GM12878 (cell line): ENCODE data around the gene SLC29A1.

ENCODE experiments used
- CTCF ChIP-seq, 3 experiments: IDR thresholded peaks in 2 of 3; conservative IDR thresholded peaks in 1 of 3; 2 replicates each; pipeline ENCODE4 v1.5.1; 2011; ENCODE audit warnings: low read depth in 3 of 3, low read length in 3 of 3, mild to moderate bottlenecking in 3 of 3, control low read depth in 2 of 3, moderate library complexity in 2 of 3, inconsistent platforms in 1 of 3, mixed read lengths in 1 of 3; ENCODE audit not compliant: control insufficient read depth in 2 of 3, insufficient read depth in 1 of 3; ENCODE audit errors: extremely low read depth in 1 of 3
- ETV6 ChIP-seq, 2 experiments: fragments of 450-650 bp in 1 of 2; IDR thresholded peaks in 1 of 2; conservative IDR thresholded peaks in 1 of 2; 2 replicates each; pipeline ENCODE4 v1.6.1; 2014; ENCODE audit warnings: antibody characterized with exemption in 1 of 2, borderline replicate concordance in 1 of 2, low read depth in 1 of 2, mild to moderate bottlenecking in 1 of 2, moderate library complexity in 1 of 2
- EZH2 ChIP-seq: IDR thresholded peaks from 2 replicates; pipeline ENCODE4 v1.6.1; 2012; ENCODE audit warnings: low read depth, mild to moderate bottlenecking, control low read depth, inconsistent platforms, low read length, borderline replicate concordance; ENCODE audit not compliant: control insufficient read depth
- GABPA ChIP-seq: IDR thresholded peaks from 2 replicates; pipeline ENCODE4 v1.6.1; 2014; ENCODE audit warnings: antibody characterized with exemption, low read depth, mild to moderate bottlenecking, inconsistent platforms
- JUNB ChIP-seq: IDR thresholded peaks from 2 replicates; pipeline ENCODE4 v1.6.1; 2016; ENCODE audit warnings: antibody characterized with exemption, mild to moderate bottlenecking
- MAX ChIP-seq: IDR thresholded peaks from 2 replicates; pipeline ENCODE4 v1.6.1; 2012; ENCODE audit warnings: low read depth, low read length, improper control_type of control experiment
- NR2C2 ChIP-seq: IDR thresholded peaks from 2 replicates; pipeline ENCODE4 v1.6.1; 2011; ENCODE audit warnings: borderline replicate concordance, low read depth; ENCODE audit not compliant: control insufficient read depth, insufficient read length
- USF2 ChIP-seq: IDR thresholded peaks from 2 replicates; pipeline ENCODE4 v1.6.1; 2011; ENCODE audit warnings: low read depth, low read length, improper control_type of control experiment, borderline replicate concordance
- YY1 ChIP-seq: IDR thresholded peaks from 2 replicates; pipeline ENCODE4 v1.6.1; 2011; ENCODE audit warnings: low read depth, mild to moderate bottlenecking, low read length
- ZBTB33 ChIP-seq: fragments of 450-650 bp; IDR thresholded peaks from 2 replicates; pipeline ENCODE4 v1.6.1; 2017; ENCODE audit warnings: mild to moderate bottlenecking
- ZNF24 ChIP-seq: fragments of 450-650 bp; IDR thresholded peaks from 2 replicates; pipeline ENCODE4 v1.6.1; 2017; ENCODE audit warnings: antibody characterized with exemption, mild to moderate bottlenecking

GRCh38 chr6:44243345-44243744 is 19.9 kb downstream of the SLC29A1 start:
- TF ChIP-seq CTCF (IDR thresholded peaks at IDR 0.05 in 2 of 3, conservative IDR thresholded peaks at IDR 0.05 in 1 of 3; ENCODE audit: control insufficient read depth in 2 of 3, extremely low read depth in 1 of 3, insufficient read depth in 1 of 3, low read depth in 3 of 3, low read length in 3 of 3) (no peak), MAX (no peak), NR2C2 (no peak), ZBTB33 (no peak), EZH2 (no peak), JUNB (no peak), GABPA (no peak), YY1 (no peak), ETV6 (conservative IDR thresholded peaks at IDR 0.05 in 1 of 2, IDR thresholded peaks at IDR 0.05 in 1 of 2; ENCODE audit: borderline replicate concordance in 1 of 2, low read depth in 1 of 2) (no peak), ZNF24 (no peak), USF2 (no peak)
